Cerebellar nuclear complex (tissue), 1 donor: ENCODE data around the gene TBX3.

Experiments
- DNase-seq, 2 experiments: peaks; one replicate each; lab custom pipeline; 2025; lab: John Stamatoyannopoulos, UW

The TBX3 gene

GRCh38 chr12:114682785-114683708, 928 bp downstream of the TBX3 start:
- DNase-seq: no peak

- no peak for DNase-seq
Measured at GRCh38 chr12:114682106-114682784, 1.7 kb downstream of the TBX3 start.

GRCh38 chr12:114681116-114681871, 2.7 kb downstream of the TBX3 start:
- no peak for DNase-seq

GRCh38 chr12:114680604-114681069, 3.3 kb downstream of the TBX3 start:
- no peak for DNase-seq

GRCh38 chr12:114679942-114680341, 4.0 kb downstream of the TBX3 start:
- no peak for DNase-seq

GRCh38 chr12:114679452-114679875, 4.5 kb downstream of the TBX3 start:
- no peak for DNase-seq

GRCh38 chr12:114678718-114679117, 5.3 kb downstream of the TBX3 start:
- no peak for DNase-seq

GRCh38 chr12:114678028-114678427, 5.9 kb downstream of the TBX3 start:
- DNase-seq: no peak

- DNase-seq: no peak
Measured at GRCh38 chr12:114676142-114676741, 7.7 kb downstream of the TBX3 start.

- DNase-seq: no peak
Measured at GRCh38 chr12:114674251-114675047, 9.5 kb downstream of the TBX3 start.

- DNase-seq: no peak
Measured at GRCh38 chr12:114673901-114674250, 10.1 kb downstream of the TBX3 start.

- DNase-seq: no peak
Measured at GRCh38 chr12:114673169-114673833, 10.7 kb downstream of the TBX3 start.

GRCh38 chr12:114672817-114673168, 11.2 kb downstream of the TBX3 start:
- DNase-seq: no peak

GRCh38 chr12:114671443-114672411, 12.2 kb downstream of the TBX3 start:
- no peak for DNase-seq

GRCh38 chr12:114671066-114671442, 12.9 kb downstream of the TBX3 start:
- no peak for DNase-seq

- DNase-seq: no peak
Measured at GRCh38 chr12:114670291-114670980, 13.5 kb downstream of the TBX3 start.

- no peak for DNase-seq
Measured at GRCh38 chr12:114669401-114670290, 14.3 kb downstream of the TBX3 start.

- no peak for DNase-seq
Measured at GRCh38 chr12:114668886-114669288, 15.1 kb downstream of the TBX3 start.
